Transverse colon (tissue), 3 donors: ENCODE measurements around the gene ST6GAL1.

ENCODE experiments used
- EP300 ChIP-seq: sonication (generic); formaldehyde crosslinking; IDR thresholded peaks from one replicate; pipeline ENCODE4 v1.6.1; 2017; ENCODE audit warnings: antibody characterized with exemption, low read depth
- TF ChIP-seq, protein P1 (sequence below), 5 experiments: fragments of 200-600 bp in 3 of 5; fragments of 450-650 bp in 2 of 5; sonication (generic) in 3 of 5; IDR thresholded peaks; 1 replicate in 2 of 5; 2 replicates in 3 of 5; pipeline ENCODE4 v1.5.1; 2016 to 2017; ENCODE audit warnings: antibody characterized with exemption in 5 of 5, inconsistent platforms in 3 of 5, mild to moderate bottlenecking in 2 of 5, moderate library complexity in 1 of 5

- TF ChIP-seq, protein P1, sequence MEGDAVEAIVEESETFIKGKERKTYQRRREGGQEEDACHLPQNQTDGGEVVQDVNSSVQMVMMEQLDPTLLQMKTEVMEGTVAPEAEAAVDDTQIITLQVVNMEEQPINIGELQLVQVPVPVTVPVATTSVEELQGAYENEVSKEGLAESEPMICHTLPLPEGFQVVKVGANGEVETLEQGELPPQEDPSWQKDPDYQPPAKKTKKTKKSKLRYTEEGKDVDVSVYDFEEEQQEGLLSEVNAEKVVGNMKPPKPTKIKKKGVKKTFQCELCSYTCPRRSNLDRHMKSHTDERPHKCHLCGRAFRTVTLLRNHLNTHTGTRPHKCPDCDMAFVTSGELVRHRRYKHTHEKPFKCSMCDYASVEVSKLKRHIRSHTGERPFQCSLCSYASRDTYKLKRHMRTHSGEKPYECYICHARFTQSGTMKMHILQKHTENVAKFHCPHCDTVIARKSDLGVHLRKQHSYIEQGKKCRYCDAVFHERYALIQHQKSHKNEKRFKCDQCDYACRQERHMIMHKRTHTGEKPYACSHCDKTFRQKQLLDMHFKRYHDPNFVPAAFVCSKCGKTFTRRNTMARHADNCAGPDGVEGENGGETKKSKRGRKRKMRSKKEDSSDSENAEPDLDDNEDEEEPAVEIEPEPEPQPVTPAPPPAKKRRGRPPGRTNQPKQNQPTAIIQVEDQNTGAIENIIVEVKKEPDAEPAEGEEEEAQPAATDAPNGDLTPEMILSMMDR (IDR thresholded peaks at IDR 0.05): no peak
- TF ChIP-seq EP300: no peak
Measured at GRCh38 chr3:186965141-186965879, 35.0 kb downstream of the ST6GAL1 start.
